GM12878 (cell line): ENCODE data around the gene DENND1A. TPM values are rescaled to one million over a fixed set of nuclear protein-coding genes. Genes with fewer than 3 reads are reported as not detected.

ENCODE experiments used
- ATAC-seq: fragments of 200-7000 bp; cut with Tn5 transposase; 3 replicates; pipeline ENCODE4 v1.9.1; 2020; ENCODE audit warnings: mild to moderate bottlenecking, moderate library complexity
- BruUV-seq: library from RNA; stranded (reverse); fragments of 400-500 nt; replicated peaks from 2 replicates; lab custom pipeline; 2021; lab: Mats Ljungman, UMichigan
- CTCF ChIA-PET: fragments of 300-600 bp; sonication (Branson Sonifier 250); formaldehyde crosslinking; extraction: SDS; loops from one replicate; lab custom pipeline; 2021; ENCODE audit warnings: inconsistent platforms; lab: Yijun Ruan, JAX
- POLR2A ChIA-PET: fragments of 350-600 bp; formaldehyde crosslinking; extraction: SDS; loops from one replicate; lab custom pipeline; 2021; ENCODE audit warnings: inconsistent platforms; lab: Charles Lee
- RAD21 ChIA-PET: fragments of 300-600 bp; sonication (Branson Sonifier 250); formaldehyde crosslinking; loops from one replicate; lab custom pipeline; 2023; ENCODE audit warnings: antibody characterized with exemption; ENCODE audit not compliant: unreplicated experiment; lab: Charles Lee
- SMC1A ChIA-PET: fragments of 300-600 bp; sonication (Branson Sonifier 250); formaldehyde crosslinking; loops from one replicate; lab custom pipeline; 2023; ENCODE audit not compliant: unreplicated experiment, uncharacterized antibody; lab: Charles Lee
- DNase-seq: peaks from one replicate; pipeline ENCODE4 v3.0.0-alpha.2; 2011; ENCODE audit warnings: low read depth, low spot score
- FAIRE-seq: peaks from 3 replicates; lab custom pipeline; 2011; peaks lifted over from hg19 to GRCh38; lab: Jason Lieb, UNC
- H2AFZ ChIP-seq: 2 replicates; pipeline ENCODE4 v1.6.0; 2011; ENCODE audit warnings: low read depth, low read length, control low read depth; ENCODE audit not compliant: control insufficient read depth
- H3K27ac ChIP-seq: 2 replicates; pipeline ENCODE4 v1.5.1; 2011; ENCODE audit warnings: control low read depth; ENCODE audit not compliant: control insufficient read depth, insufficient read depth
- H3K27me3 ChIP-seq, 2 experiments: replicated peaks in 1 of 2; 2 replicates each; pipeline versions ENCODE4 v1.6.0 to v1.6.1; 2011; ENCODE audit warnings: low read length in 1 of 2; ENCODE audit not compliant: control insufficient read depth in 2 of 2, insufficient read depth in 2 of 2
- H3K36me3 ChIP-seq, 2 experiments: 2 replicates each; pipeline ENCODE4 v1.5.1; 2011; ENCODE audit warnings: low read length in 1 of 2; ENCODE audit not compliant: control insufficient read depth in 2 of 2, insufficient read depth in 2 of 2
- H3K4me1 ChIP-seq: 2 replicates; pipeline ENCODE4 v1.6.1; 2011; ENCODE audit warnings: mild to moderate bottlenecking, low read length, moderate library complexity, mixed read lengths; ENCODE audit not compliant: control insufficient read depth, insufficient read depth
- H3K4me2 ChIP-seq: 2 replicates; pipeline ENCODE4 v1.6.0; 2011; ENCODE audit warnings: control low read depth; ENCODE audit not compliant: control insufficient read depth, insufficient read depth
- H3K4me3 ChIP-seq: fragments of 200-600 bp; sonication (generic); 2 replicates; pipeline ENCODE4 v1.5.1; 2016
- H3K79me2 ChIP-seq: 2 replicates; pipeline ENCODE4 v1.6.0; 2011; ENCODE audit warnings: low read length; ENCODE audit not compliant: control insufficient read depth, insufficient read depth
- H3K9ac ChIP-seq: 2 replicates; pipeline ENCODE4 v1.8.0; 2011; ENCODE audit warnings: low read length, control low read depth, mixed read lengths; ENCODE audit not compliant: control insufficient read depth, insufficient read depth
- H3K9me3 ChIP-seq: replicated peaks from 3 replicates; pipeline ENCODE4 v1.5.1; 2011; ENCODE audit warnings: mild to moderate bottlenecking, low read length; ENCODE audit not compliant: control insufficient read depth, insufficient read depth
- H4K20me1 ChIP-seq: 2 replicates; pipeline ENCODE4 v1.6.0; 2011; ENCODE audit not compliant: control insufficient read depth, insufficient read depth
- ASH2L ChIP-seq: fragments of 300-600, 200-600 bp; sonication (generic); IDR thresholded peaks from 2 replicates; pipeline ENCODE4 v1.6.1; 2017; ENCODE audit warnings: low read depth, mild to moderate bottlenecking, borderline replicate concordance
- CEBPB ChIP-seq, 2 experiments: fragments of 150-350 bp in 1 of 2; IDR thresholded peaks; 2 replicates each; pipeline ENCODE4 v1.6.1; 2012 to 2014; ENCODE audit warnings: low read depth in 2 of 2, low read length in 2 of 2, borderline replicate concordance in 1 of 2, inconsistent platforms in 1 of 2
- ESRRA ChIP-seq: IDR thresholded peaks from 2 replicates; pipeline ENCODE4 v1.6.1; 2012; ENCODE audit warnings: mild to moderate bottlenecking, low read length, improper control_type of control experiment
- FOS ChIP-seq: IDR thresholded peaks from 3 replicates; pipeline ENCODE4 v1.6.1; 2011; ENCODE audit warnings: borderline replicate concordance; ENCODE audit not compliant: insufficient read length; ENCODE audit errors: extremely low read depth
- FOXM1 ChIP-seq: IDR thresholded peaks from 2 replicates; pipeline ENCODE4 v1.6.1; 2012; ENCODE audit warnings: low read depth, mild to moderate bottlenecking, inconsistent platforms, low read length, moderate library complexity
- KAT2A ChIP-seq: conservative IDR thresholded peaks from 2 replicates; pipeline ENCODE4 v1.6.1; 2011; ENCODE audit warnings: low read depth, low read length; ENCODE audit not compliant: control insufficient read depth
- LARP7 ChIP-seq: fragments of 450-650 bp; IDR thresholded peaks from 2 replicates; pipeline ENCODE4 v1.6.1; 2017; ENCODE audit warnings: mild to moderate bottlenecking
- NFYA ChIP-seq: IDR thresholded peaks from 2 replicates; pipeline ENCODE4 v1.6.1; 2011; ENCODE audit warnings: low read depth, mild to moderate bottlenecking, low read length, improper control_type of control experiment, borderline replicate concordance
- NFYB ChIP-seq: IDR thresholded peaks from 2 replicates; pipeline ENCODE4 v1.6.1; 2011; ENCODE audit warnings: low read depth, mild to moderate bottlenecking, low read length, improper control_type of control experiment, moderate library complexity; ENCODE audit not compliant: insufficient read depth
- PBX3 ChIP-seq: IDR thresholded peaks from 2 replicates; pipeline ENCODE4 v1.6.1; 2011; ENCODE audit warnings: mild to moderate bottlenecking, low read depth, low read length, moderate library complexity; ENCODE audit not compliant: insufficient replicate concordance
- RCOR1 ChIP-seq: conservative IDR thresholded peaks from 2 replicates; pipeline ENCODE4 v1.6.1; 2012; ENCODE audit warnings: low read depth, low read length, improper control_type of control experiment
- SREBF2 ChIP-seq: IDR thresholded peaks from 2 replicates; pipeline ENCODE4 v1.6.1; 2012; ENCODE audit warnings: mild to moderate bottlenecking, low read length
- TAF1 ChIP-seq: IDR thresholded peaks from 2 replicates; pipeline ENCODE4 v1.6.1; 2011; ENCODE audit warnings: mild to moderate bottlenecking, low read depth, low read length, borderline replicate concordance
- WGBS: methylation state at CpG from one replicate; pipeline ENCODE4 v1.1.6; 2016; ENCODE audit warnings: low lambda C conversion rate; ENCODE audit not compliant: insufficient replicate concordance, insufficient coverage; ENCODE audit errors: missing lambda C conversion rate; 5-methylcytosine and 5-hydroxymethylcytosine counted together
- in situ Hi-C: fragments of 300-500 bp; cut with MboI; formaldehyde crosslinking; loops from 9 replicates; pipeline ENCODE4 v1.14.3; 2018; ENCODE audit warnings: mixed read lengths
- intact Hi-C: fragments of 100-400 bp; cut with micrococcal nuclease; formaldehyde crosslinking; loops from one replicate; pipeline ENCODE4 v1.14.2; 2022; ENCODE audit not compliant: unreplicated experiment
- polyA plus RNA-seq, 11 experiments: library from polyadenylated mRNA; depleted of rRNA in 4 of 11; unstranded in 6 of 11; stranded (reverse) in 5 of 11; fragments of >200 nt; fragmentation: Nextera tagmentation in 4 of 11; fragmentation: Illumina TruSeq in 1 of 11; extraction: Ambion mirVana in 4 of 11; extraction: Trizol in 1 of 11; gene quantifications; 1 replicate in 1 of 11; 2 replicates in 10 of 11; pipeline versions ENCODE4 v1.2.1 to v1.2.3, GENCODE V29; 2011 to 2016; ENCODE audit warnings: inconsistent platforms in 2 of 11, missing spikeins in 2 of 11, low read depth in 1 of 11
- total RNA-seq, 4 experiments: library from RNA; depleted of rRNA in 3 of 4; stranded (reverse); fragments of >200 nt in 3 of 4; fragmentation: Illumina TruSeq in 1 of 4; extraction: Trizol in 1 of 4; gene quantifications; 2 replicates each; pipeline versions ENCODE4 v1.2.1 to v1.2.3, GENCODE V29; 2013 to 2021

The DENND1A gene
- total and polyA plus RNA-seq, 10 of the 15 experiments (the other 5 are each of a cell fraction or from before 2014, with no cell fraction given): 14.1 to 48.6 (median 35.2) TPM

GRCh38 chr9:123821619-123822018 is 108.3 kb downstream of the DENND1A start:
- DNase-seq: no peak
- H3K27me3 ChIP-seq: no peaks in the 10 kb centered on the region
- H3K36me3 ChIP-seq: 0 out of 4 replicates have a peak, but pooled peaks cover 0 to 2% of the 10 kb centered on the region in 2 experiments
- RAD21 ChIA-PET: interaction anchor here (0.8 to 1.0 kb wide), 2 partner anchors 97 to 214 kb away, joined by 3 read pairs; no protein-coding TSS in a partner anchor
- no peak for FAIRE-seq
- no peaks in the 10 kb centered on the region for H3K4me1 ChIP-seq
- H2AFZ ChIP-seq: no peak overlapping the region
- no peak overlapping the region for H3K27ac ChIP-seq
- no peak for TF ChIP-seq NFYB
- TF ChIP-seq FOXM1: no peak
- TF ChIP-seq NFYA: no peak
- no peak for TF ChIP-seq RCOR1
- no peak for TF ChIP-seq PBX3
- TF ChIP-seq ASH2L: no peak
- no peak for TF ChIP-seq FOS
- no peak for TF ChIP-seq SREBF2
- TF ChIP-seq ESRRA: no peak
- TF ChIP-seq CEBPB (IDR thresholded peaks at IDR 0.05; ENCODE audit: borderline replicate concordance in 1 of 2, low read depth in 2 of 2, low read length in 2 of 2): no peak
- TF ChIP-seq TAF1: no peak
- TF ChIP-seq KAT2A: no peak
- no peak for TF ChIP-seq LARP7
- TF ChIP-seq, all 136 proteins: peak for 0
- Histone ChIP-seq H3K4me2 (no peak overlapping the region), H3K4me3 (no peak overlapping the region), H3K79me2 (no peaks in the 10 kb centered on the region; the same call in 1 of the 2 replicates), H3K9ac (no peak overlapping the region), H4K20me1 (no peaks in the 10 kb centered on the region), H3K9me3 (peaks cover 2% of the 10 kb centered on the region; the same call in 2 of the 3 replicates)
- SMC1A ChIA-PET: interaction anchor here (1.2 to 2.0 kb wide), 7 partner anchors 13 to 129 kb away, joined by 3 to 8 read pairs (median 3); no protein-coding TSS in a partner anchor
- 63% methylated on average over 2 of the region's 2 CpGs for WGBS
- in situ Hi-C loops: no loop called here
- intact Hi-C loops: no loop called here
- no peak for ATAC-seq
- POLR2A ChIA-PET: interaction anchor here (1.0 to 2.0 kb wide), 2 partner anchors 12 to 43 kb away, joined by 3 to 5 read pairs; no protein-coding TSS in a partner anchor
- BruUV-seq: no TSS peak
- CTCF ChIA-PET: interaction anchor here (0.8 to 1.6 kb wide), 3 partner anchors 32 to 568 kb away, joined by 3 to 4 read pairs (median 3); no protein-coding TSS in a partner anchor
